Gastroesophageal sphincter (tissue), 4 donors: ENCODE measurements around the gene KCP. TPM values are rescaled to one million over a fixed set of nuclear protein-coding genes. Genes with fewer than 3 reads are reported as not detected.
A peak's percentile ranks its signal among the peaks of the same experiment; 100 is the strongest.

ENCODE experiments used
- ATAC-seq: fragments of 150-250 bp; one replicate; pipeline ENCODE4 v1.9.1; 2016; ENCODE audit warnings: mild to moderate bottlenecking, moderate library complexity
- H3K27ac ChIP-seq, 4 donors: fragments of 200-600 bp; sonication (generic) in 3 of 4; 1 replicate in 3 of 4; 2 replicates in 1 of 4; pipeline ENCODE4 v1.5.1; 2016 to 2019
- H3K27me3 ChIP-seq: fragments of 200-600 bp; sonication (generic); one replicate; pipeline ENCODE4 v1.5.1; 2019
- H3K36me3 ChIP-seq, 2 donors: fragments of 200-600 bp; sonication (generic); one replicate each; pipeline ENCODE4 v1.5.1; 2019; ENCODE audit warnings: control low read depth in 1 of 2
- H3K4me1 ChIP-seq, 3 donors: fragments of 200-600 bp; sonication (generic); 1 replicate in 2 of 3; 2 replicates in 1 of 3; pipeline ENCODE4 v1.5.1; 2016 to 2019; ENCODE audit warnings: control low read depth in 2 of 3
- H3K4me3 ChIP-seq, 2 donors: fragments of 200-600 bp; sonication (generic); one replicate each; pipeline ENCODE4 v1.5.1; 2019; ENCODE audit warnings: mild to moderate bottlenecking in 1 of 2, moderate library complexity in 1 of 2
- H3K9me3 ChIP-seq, 3 donors: fragments of 200-600 bp; sonication (generic); one replicate each; pipeline ENCODE4 v1.5.1; 2017 to 2019; ENCODE audit warnings: control low read depth in 2 of 3
- CTCF ChIP-seq, 4 experiments: fragments of 200-600 bp in 2 of 4; fragments of 450-650 bp in 2 of 4; sonication (generic) in 1 of 4; IDR thresholded peaks; one replicate each; pipeline ENCODE4 v1.5.1; 2017 to 2019; ENCODE audit warnings: antibody characterized with exemption in 4 of 4, mild to moderate bottlenecking in 2 of 4, moderate library complexity in 2 of 4
- EP300 ChIP-seq: sonication (generic); formaldehyde crosslinking; IDR thresholded peaks from one replicate; pipeline ENCODE4 v1.6.1; 2017; ENCODE audit warnings: antibody characterized with exemption, mild to moderate bottlenecking
- POLR2A ChIP-seq, 2 donors: fragments of 450-650 bp; IDR thresholded peaks; one replicate each; pipeline ENCODE4 v1.6.1; 2017; ENCODE audit warnings: antibody characterized with exemption in 2 of 2, mild to moderate bottlenecking in 2 of 2, moderate library complexity in 1 of 2
- POLR2AphosphoS5 ChIP-seq: sonication (generic); formaldehyde crosslinking; IDR thresholded peaks from one replicate; pipeline ENCODE4 v1.6.1; 2017; ENCODE audit warnings: antibody characterized with exemption
- WGBS, 2 donors: methylation state at CpG; one replicate each; pipeline ENCODE4 v1.1.5; 2018; ENCODE audit warnings: low coverage in 1 of 2; 5-methylcytosine and 5-hydroxymethylcytosine counted together
- total RNA-seq, 4 donors: library from RNA; depleted of rRNA; stranded (reverse); fragments of >200 nt; gene quantifications; one replicate each; pipeline ENCODE4 v1.1.0, GENCODE V29; 2016

Gene KCP
- total RNA-seq, 4 donors from 2014 or later: 0.31 to 0.67 TPM; not detected in 2

GRCh38 chr7:128881458-128882125 lies 28.9 kb downstream of the KCP start:
- peaks cover 9% of the 10 kb centered on the region for H3K27me3 ChIP-seq
- WGBS, 2 donors: 78 to 100% methylated on average over 2 to 5 of the region's 10 CpGs
- no peak overlapping the region for H3K27ac ChIP-seq
- H3K9me3 ChIP-seq: no peaks in the 10 kb centered on the region
- H3K4me3 ChIP-seq: no peak overlapping the region
- H3K36me3 ChIP-seq: no peaks in the 10 kb centered on the region
- H3K4me1 ChIP-seq: peaks cover 0 to 13% (median 0%) of the 10 kb centered on the region in 3 donors
- TF ChIP-seq POLR2A (IDR thresholded peaks at IDR 0.05) (no peak), POLR2AphosphoS5 (no peak), EP300 (no peak), CTCF (IDR thresholded peaks at IDR 0.05) (no peak)
- no peak for ATAC-seq

- H3K27ac ChIP-seq: no peak overlapping the region
- H3K4me1 ChIP-seq: peaks cover 0 to 13% (median 0%) of the 10 kb centered on the region in 3 donors
- ATAC-seq: no peak
Measured at GRCh38 chr7:128880791-128881457, 29.6 kb downstream of the KCP start.

GRCh38 chr7:128879939-128880746 lies 30.4 kb downstream of the KCP start:
- Histone ChIP-seq H3K4me3 (no peak overlapping the region), H3K9me3 (no peaks in the 10 kb centered on the region), H3K27me3 (no peaks in the 10 kb centered on the region), H3K36me3 (no peaks in the 10 kb centered on the region), H3K4me1 (peaks cover 0 to 13% (median 0%) of the 10 kb centered on the region in 3 donors), H3K27ac (no peak overlapping the region)
- TF ChIP-seq EP300: no peak
- TF ChIP-seq CTCF (IDR thresholded peaks at IDR 0.05): peak in 3 of 4 experiments; percentile 77 to 96 (median 90)
- WGBS, 2 donors: 60% methylated on average over 1 of the region's 31 CpGs; no CpG with 5 or more reads in 1 of the 2 donors
- ATAC-seq: peak; percentile 72

More at GRCh38 chr7:128880791-128881457, 29.6 kb downstream of the KCP start:
- Histone ChIP-seq H3K9me3 (no peaks in the 10 kb centered on the region), H3K36me3 (no peaks in the 10 kb centered on the region), H3K4me3 (no peak overlapping the region), H3K27me3 (peaks cover 3% of the 10 kb centered on the region)
- TF ChIP-seq POLR2A (IDR thresholded peaks at IDR 0.05) (no peak), CTCF (IDR thresholded peaks at IDR 0.05) (no peak), POLR2AphosphoS5 (no peak), EP300 (no peak)
- WGBS, 2 donors: 46 to 70% methylated on average over 4 to 5 of the region's 11 CpGs

GRCh38 chr7:128879461-128879938 lies 31.0 kb downstream of the KCP start:
- Histone ChIP-seq H3K36me3 (no peaks in the 10 kb centered on the region), H3K4me1 (peaks cover 0 to 13% (median 0%) of the 10 kb centered on the region in 3 donors), H3K27ac (no peak overlapping the region), H3K9me3 (no peaks in the 10 kb centered on the region), H3K27me3 (no peaks in the 10 kb centered on the region), H3K4me3 (no peak overlapping the region)
- WGBS, 2 donors: no CpG with 5 or more reads among the region's 19 CpGs
- no peak for ATAC-seq
- TF ChIP-seq POLR2A (IDR thresholded peaks at IDR 0.05) (no peak), EP300 (no peak), POLR2AphosphoS5 (no peak), CTCF (IDR thresholded peaks at IDR 0.05) (no peak)
